Measurements from ENCODE around the gene ADARB2.

Gene ADARB2

DNA sequence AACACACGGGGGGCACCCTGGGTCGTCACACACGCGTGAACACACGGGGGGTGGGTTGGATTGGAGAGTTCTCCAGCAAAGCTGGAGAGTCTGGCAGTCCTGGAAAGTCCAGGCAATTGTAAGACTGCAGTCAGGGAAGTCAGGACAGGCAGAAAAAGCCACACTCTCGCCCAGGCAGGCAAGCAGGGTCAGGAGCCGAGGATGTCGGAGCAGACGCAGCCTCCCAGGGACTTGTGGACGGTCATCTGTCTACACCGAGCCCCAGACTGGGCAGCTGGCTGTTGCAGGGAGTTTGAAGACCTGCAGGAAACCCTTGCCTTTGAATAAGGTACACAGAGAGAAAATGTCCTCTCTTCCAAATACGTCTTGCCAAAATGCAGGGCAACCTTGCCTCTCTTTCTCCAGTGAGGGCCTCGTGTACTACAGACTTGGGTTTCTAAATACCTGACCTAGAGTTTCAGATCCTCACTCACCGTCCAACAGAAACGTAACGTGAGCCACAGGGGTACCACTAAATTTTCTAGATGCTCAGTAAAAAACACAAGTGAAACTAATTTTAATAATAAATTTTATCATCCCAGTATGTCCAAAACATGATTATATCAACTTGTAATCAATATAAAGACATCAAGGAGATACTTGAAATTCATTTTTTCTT lies 176.7 kb downstream of the ADARB2 start:
- H3K4me3 ChIP-seq (ENCODE audit: low read depth, low read length), result no peak overlapping the region
- TF ChIP-seq, protein P1, sequence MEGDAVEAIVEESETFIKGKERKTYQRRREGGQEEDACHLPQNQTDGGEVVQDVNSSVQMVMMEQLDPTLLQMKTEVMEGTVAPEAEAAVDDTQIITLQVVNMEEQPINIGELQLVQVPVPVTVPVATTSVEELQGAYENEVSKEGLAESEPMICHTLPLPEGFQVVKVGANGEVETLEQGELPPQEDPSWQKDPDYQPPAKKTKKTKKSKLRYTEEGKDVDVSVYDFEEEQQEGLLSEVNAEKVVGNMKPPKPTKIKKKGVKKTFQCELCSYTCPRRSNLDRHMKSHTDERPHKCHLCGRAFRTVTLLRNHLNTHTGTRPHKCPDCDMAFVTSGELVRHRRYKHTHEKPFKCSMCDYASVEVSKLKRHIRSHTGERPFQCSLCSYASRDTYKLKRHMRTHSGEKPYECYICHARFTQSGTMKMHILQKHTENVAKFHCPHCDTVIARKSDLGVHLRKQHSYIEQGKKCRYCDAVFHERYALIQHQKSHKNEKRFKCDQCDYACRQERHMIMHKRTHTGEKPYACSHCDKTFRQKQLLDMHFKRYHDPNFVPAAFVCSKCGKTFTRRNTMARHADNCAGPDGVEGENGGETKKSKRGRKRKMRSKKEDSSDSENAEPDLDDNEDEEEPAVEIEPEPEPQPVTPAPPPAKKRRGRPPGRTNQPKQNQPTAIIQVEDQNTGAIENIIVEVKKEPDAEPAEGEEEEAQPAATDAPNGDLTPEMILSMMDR (IDR thresholded peaks at IDR 0.05; ENCODE audit: low read depth, low read length), result no peak

DNA sequence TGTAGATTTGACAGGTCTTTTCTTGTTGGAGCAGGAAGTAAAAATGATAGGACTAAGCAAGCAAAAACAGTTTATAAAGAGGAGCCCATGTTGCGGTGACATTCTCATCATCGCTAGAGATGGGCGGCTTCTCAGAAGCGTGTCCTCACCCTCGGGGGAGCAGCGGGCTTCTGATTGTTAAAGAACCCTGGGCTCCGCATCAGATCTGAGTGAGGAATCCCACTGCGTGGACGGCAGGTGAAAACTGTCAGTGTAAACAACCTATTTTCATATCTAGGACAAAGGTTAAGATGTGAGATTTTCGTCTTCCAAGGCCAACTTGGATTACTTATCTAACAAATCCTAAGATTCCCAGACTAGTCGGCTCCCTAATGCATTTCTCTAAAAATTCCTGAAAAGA lies 177.6 kb downstream of the ADARB2 start:
- no peak overlapping the region for H3K4me3 ChIP-seq (ENCODE audit: low read depth, low read length)
- TF ChIP-seq, protein P1 (IDR thresholded peaks at IDR 0.05; ENCODE audit: low read depth, low read length), result no peak

DNA sequence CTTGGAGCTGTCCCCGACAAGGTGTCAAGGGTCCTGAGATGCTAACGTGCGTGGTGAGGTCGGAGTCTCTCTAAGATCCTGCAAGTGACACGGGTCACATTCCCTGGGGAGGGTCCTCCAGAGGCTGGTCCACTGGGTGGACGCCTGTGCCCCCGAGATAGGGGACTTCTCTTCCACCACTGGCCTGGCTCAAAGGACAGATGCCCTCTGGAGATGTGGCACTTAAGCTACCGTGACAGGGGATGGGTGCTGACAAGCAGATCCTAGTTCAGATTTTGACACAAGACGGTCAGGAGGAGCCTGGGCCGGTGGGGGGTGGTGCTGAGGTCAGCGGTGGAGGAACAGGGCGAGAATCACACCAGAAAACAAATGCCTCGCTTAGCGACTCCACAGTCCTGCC lies 178.0 kb downstream of the ADARB2 start:
- TF ChIP-seq, protein P1 (IDR thresholded peaks at IDR 0.05; ENCODE audit: low read depth, low read length), result no peak
- no peak overlapping the region for H3K4me3 ChIP-seq (ENCODE audit: low read depth, low read length)

DNA sequence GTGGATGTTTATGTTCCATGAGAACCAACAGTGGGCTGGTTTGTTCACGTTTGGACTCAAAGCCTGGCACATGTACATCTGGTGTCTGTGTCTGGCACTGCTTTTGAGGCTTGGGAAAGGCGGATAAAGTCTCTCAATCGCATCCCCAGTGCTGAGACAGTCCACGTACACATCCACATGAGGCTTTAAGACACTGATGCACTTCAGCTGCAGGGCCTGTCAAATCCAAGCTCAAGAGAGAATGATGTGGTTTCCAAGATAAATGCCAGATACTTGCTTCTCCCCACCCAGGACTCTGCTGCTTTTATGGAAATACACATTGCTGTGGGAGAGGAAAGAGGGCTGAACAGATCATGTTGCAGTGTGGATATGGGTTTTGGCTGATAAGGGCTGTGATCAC lies 178.4 kb downstream of the ADARB2 start:
- H3K4me3 ChIP-seq (ENCODE audit: low read depth, low read length), result no peak overlapping the region
- TF ChIP-seq, protein P1 (IDR thresholded peaks at IDR 0.05; ENCODE audit: low read depth, low read length), result no peak

DNA sequence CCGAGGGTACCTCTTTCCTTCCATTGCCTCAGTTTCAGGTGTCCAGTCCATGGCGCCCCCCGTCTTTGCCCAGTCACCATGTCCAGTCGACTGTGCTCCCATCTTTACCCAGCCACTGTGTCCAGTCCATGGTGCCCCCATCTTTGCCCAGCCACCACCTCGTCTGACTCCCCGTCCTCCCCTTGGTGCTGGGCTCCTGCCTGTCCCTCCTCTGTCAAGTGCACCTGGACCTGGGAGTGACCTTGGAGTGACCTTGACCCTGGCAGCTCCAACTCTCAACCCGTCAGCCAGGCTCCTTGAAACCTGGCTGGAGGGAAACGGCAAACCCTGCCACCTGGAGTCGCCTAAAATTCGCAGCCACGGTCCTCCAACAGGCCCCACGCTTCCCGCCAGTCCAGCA lies 180.2 kb downstream of the ADARB2 start:
- TF ChIP-seq, protein P1 (IDR thresholded peaks at IDR 0.05; ENCODE audit: low read depth, low read length), result no peak
- H3K4me3 ChIP-seq (ENCODE audit: low read depth, low read length), result no peak overlapping the region

DNA sequence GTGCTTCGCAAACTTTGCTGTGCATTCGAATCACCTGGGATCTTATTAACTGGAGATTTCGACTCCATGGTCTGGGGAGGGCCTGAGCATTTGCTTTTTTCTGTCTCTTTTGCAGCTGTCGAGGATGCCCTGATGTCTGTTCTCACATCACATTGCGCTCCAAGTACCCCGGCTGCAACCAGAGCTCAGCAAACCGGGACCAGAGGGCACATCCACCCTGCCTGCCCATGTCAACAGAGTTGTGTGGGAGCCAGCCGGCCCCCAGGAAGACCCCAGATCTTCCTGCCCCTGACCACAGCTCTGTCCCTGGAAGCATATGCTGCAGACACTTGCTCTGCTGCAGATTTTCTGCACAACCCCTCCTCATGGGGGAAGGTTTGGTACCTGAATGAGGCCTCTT lies 180.8 kb downstream of the ADARB2 start:
- TF ChIP-seq, protein P1 (IDR thresholded peaks at IDR 0.05; ENCODE audit: low read depth, low read length), result no peak
- no peak overlapping the region for H3K4me3 ChIP-seq (ENCODE audit: low read depth, low read length)

DNA sequence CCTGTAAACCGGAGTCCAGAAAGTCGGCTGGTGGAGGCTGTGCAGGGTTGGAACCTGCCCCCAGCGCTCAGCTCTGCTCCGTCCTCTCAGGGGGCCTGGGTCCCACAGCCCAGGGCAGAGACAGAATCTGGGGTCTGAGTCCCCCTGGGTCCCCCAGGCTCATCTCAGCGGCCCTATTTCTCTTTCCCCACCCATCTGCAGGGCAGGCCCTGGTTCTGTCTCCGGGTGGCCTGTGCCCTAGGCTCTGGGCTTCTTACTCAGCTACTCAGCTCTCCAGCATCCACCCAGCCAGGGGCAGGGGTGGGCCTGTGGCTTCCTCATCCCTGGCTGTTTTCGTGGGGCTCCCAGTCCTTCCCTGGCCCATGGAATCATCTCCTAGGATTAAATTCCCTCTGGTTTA lies 183.4 kb downstream of the ADARB2 start:
- no peak overlapping the region for H3K4me3 ChIP-seq (ENCODE audit: low read depth, low read length)
- TF ChIP-seq, protein P1 (IDR thresholded peaks at IDR 0.05; ENCODE audit: low read depth, low read length), result no peak
